HEK293 (cell line): Measurements from ENCODE around the gene ZBTB20.

Experiments used
- CTCF ChIA-PET: fragments of 350-600 bp; formaldehyde crosslinking; extraction: SDS; loops from one replicate; lab custom pipeline; 2021; ENCODE audit warnings: antibody characterized with exemption; lab: Yijun Ruan, JAX
- POLR2A ChIA-PET: fragments of 300-600 bp; formaldehyde crosslinking; extraction: SDS; loops from one replicate; lab custom pipeline; 2020; ENCODE audit warnings: antibody characterized with exemption, inconsistent platforms; lab: Yijun Ruan, JAX
- H3K27ac ChIP-seq: fragments of 200-500 bp; sonication (Bioruptor generic); 2 replicates; pipeline ENCODE4 v1.5.1; 2014; ENCODE audit warnings: low read depth, low read length, control low read depth, inconsistent platforms; ENCODE audit errors: extremely low read depth
- H3K36me3 ChIP-seq, 2 experiments: fragments of 200-500 bp in 1 of 2; sonication (Bioruptor generic) in 1 of 2; 1 replicate in 1 of 2; 2 replicates in 1 of 2; pipeline ENCODE4 v1.5.1; 2014 to 2017; ENCODE audit warnings: inconsistent platforms in 2 of 2, low read length in 2 of 2; ENCODE audit not compliant: control insufficient read depth in 2 of 2, insufficient read depth in 1 of 2
- H3K4me1 ChIP-seq: fragments of 200-500 bp; sonication (Bioruptor generic); 2 replicates; pipeline ENCODE4 v1.5.1; 2014; ENCODE audit warnings: mild to moderate bottlenecking, low read length, inconsistent platforms; ENCODE audit not compliant: control insufficient read depth, insufficient read depth
- H3K4me3 ChIP-seq: 2 replicates; pipeline ENCODE4 v1.5.1; 2011; ENCODE audit warnings: low read depth, mild to moderate bottlenecking, control low read depth, low read length, moderate library complexity
- H3K9me3 ChIP-seq: fragments of 200-500 bp; sonication (Bioruptor generic); 2 replicates; pipeline ENCODE4 v1.5.1; 2014; ENCODE audit warnings: low read depth, low read length, inconsistent platforms; ENCODE audit not compliant: control insufficient read depth, insufficient read depth
- GLI2 ChIP-seq: fragments of 450-650 bp; formaldehyde crosslinking; IDR thresholded peaks from 2 replicates; pipeline ENCODE4; 2017; ENCODE audit warnings: missing biosample characterization, missing genetic modification characterization, low read depth, borderline replicate concordance
- HIC1 ChIP-seq: fragments of 450-650 bp; formaldehyde crosslinking; IDR thresholded peaks from 2 replicates; pipeline ENCODE4 v1.5.1; 2016; ENCODE audit warnings: missing biosample characterization, missing genetic modification characterization
- INSM2 ChIP-seq: fragments of 450-650 bp; formaldehyde crosslinking; IDR thresholded peaks from 2 replicates; pipeline ENCODE4 v1.5.1; 2016; ENCODE audit warnings: missing biosample characterization, missing genetic modification characterization
- OVOL3 ChIP-seq: fragments of 450-650 bp; formaldehyde crosslinking; IDR thresholded peaks from 2 replicates; pipeline ENCODE4 v1.5.1; 2016; ENCODE audit warnings: missing biosample characterization, missing genetic modification characterization
- PATZ1 ChIP-seq: fragments of 450-650 bp; formaldehyde crosslinking; IDR thresholded peaks from 2 replicates; pipeline ENCODE4 v1.5.1; 2016; ENCODE audit warnings: missing biosample characterization, missing genetic modification characterization
- PRDM6 ChIP-seq: fragments of 450-650 bp; formaldehyde crosslinking; IDR thresholded peaks from 2 replicates; pipeline ENCODE4 v1.5.1; 2017; ENCODE audit warnings: missing biosample characterization, missing genetic modification characterization
- TSHZ1 ChIP-seq: fragments of 450-650 bp; formaldehyde crosslinking; IDR thresholded peaks from 2 replicates; pipeline ENCODE4 v1.5.1; 2016; ENCODE audit warnings: missing biosample characterization, missing genetic modification characterization, borderline replicate concordance
- ZBTB7A ChIP-seq: fragments of 450-650 bp; formaldehyde crosslinking; IDR thresholded peaks from 2 replicates; pipeline ENCODE4 v1.5.1; 2016; ENCODE audit warnings: low read depth, missing biosample characterization, missing genetic modification characterization
- ZNF138 ChIP-seq: fragments of 450-650 bp; formaldehyde crosslinking; IDR thresholded peaks from 2 replicates; pipeline ENCODE4 v1.5.1; 2016; ENCODE audit warnings: missing biosample characterization, missing genetic modification characterization, borderline replicate concordance
- ZNF140 ChIP-seq: fragments of 450-650 bp; formaldehyde crosslinking; IDR thresholded peaks from 2 replicates; pipeline ENCODE4 v1.5.1; 2016; ENCODE audit warnings: missing biosample characterization, missing genetic modification characterization
- ZNF146 ChIP-seq: fragments of 450-650 bp; formaldehyde crosslinking; IDR thresholded peaks from 2 replicates; pipeline ENCODE4 v1.5.1; 2016; ENCODE audit warnings: missing biosample characterization, missing genetic modification characterization
- ZNF175 ChIP-seq: fragments of 450-650 bp; formaldehyde crosslinking; IDR thresholded peaks from 2 replicates; pipeline ENCODE4 v1.5.1; 2016; ENCODE audit warnings: missing biosample characterization, missing genetic modification characterization
- ZNF211 ChIP-seq: fragments of 450-650 bp; formaldehyde crosslinking; IDR thresholded peaks from 2 replicates; pipeline ENCODE4 v1.5.1; 2016; ENCODE audit warnings: low read depth, missing biosample characterization, missing genetic modification characterization
- ZNF223 ChIP-seq: fragments of 450-650 bp; formaldehyde crosslinking; IDR thresholded peaks from 2 replicates; pipeline ENCODE4 v1.5.1; 2016; ENCODE audit warnings: missing biosample characterization, missing genetic modification characterization
- ZNF341 ChIP-seq: fragments of 450-650 bp; formaldehyde crosslinking; IDR thresholded peaks from 2 replicates; pipeline ENCODE4; 2016; ENCODE audit warnings: low read depth, missing biosample characterization, missing genetic modification characterization
- ZNF366 ChIP-seq: fragments of 450-650 bp; formaldehyde crosslinking; conservative IDR thresholded peaks from 2 replicates; pipeline ENCODE4 v1.5.1; 2016; ENCODE audit warnings: missing biosample characterization, missing genetic modification characterization
- ZNF391 ChIP-seq: fragments of 450-650 bp; formaldehyde crosslinking; IDR thresholded peaks from 2 replicates; pipeline ENCODE4 v1.5.1; 2016; ENCODE audit warnings: low read depth, missing biosample characterization, missing genetic modification characterization, borderline replicate concordance
- ZNF548 ChIP-seq: fragments of 450-650 bp; formaldehyde crosslinking; IDR thresholded peaks from 2 replicates; pipeline ENCODE4 v1.5.1; 2016; ENCODE audit warnings: missing biosample characterization, missing genetic modification characterization
- ZNF555 ChIP-seq: fragments of 450-650 bp; formaldehyde crosslinking; conservative IDR thresholded peaks from 2 replicates; pipeline ENCODE4 v1.5.1; 2017; ENCODE audit warnings: missing biosample characterization, mild to moderate bottlenecking, missing genetic modification characterization, inconsistent platforms
- ZNF626 ChIP-seq: fragments of 450-650 bp; sonication (Bioruptor Pico); formaldehyde crosslinking; IDR thresholded peaks from 2 replicates; pipeline ENCODE4 v1.5.1; 2018; ENCODE audit warnings: missing biosample characterization, missing genetic modification characterization, inconsistent platforms
- ZNF664 ChIP-seq: fragments of 450-650 bp; formaldehyde crosslinking; IDR thresholded peaks from 2 replicates; pipeline ENCODE4 v1.5.1; 2016; ENCODE audit warnings: missing biosample characterization, missing genetic modification characterization
- ZNF768 ChIP-seq: fragments of 450-650 bp; formaldehyde crosslinking; IDR thresholded peaks from 2 replicates; pipeline ENCODE4 v1.5.1; 2018; ENCODE audit warnings: missing biosample characterization, mild to moderate bottlenecking, missing genetic modification characterization
- ZSCAN30 ChIP-seq: fragments of 450-650 bp; IDR thresholded peaks from 2 replicates; pipeline ENCODE4 v1.5.1; 2018; ENCODE audit warnings: missing biosample characterization, mild to moderate bottlenecking, missing genetic modification characterization, moderate library complexity
- ZXDB ChIP-seq: fragments of 450-650 bp; formaldehyde crosslinking; IDR thresholded peaks from 2 replicates; pipeline ENCODE4 v1.5.1; 2016; ENCODE audit warnings: missing biosample characterization, missing genetic modification characterization

Gene ZBTB20

DNA sequence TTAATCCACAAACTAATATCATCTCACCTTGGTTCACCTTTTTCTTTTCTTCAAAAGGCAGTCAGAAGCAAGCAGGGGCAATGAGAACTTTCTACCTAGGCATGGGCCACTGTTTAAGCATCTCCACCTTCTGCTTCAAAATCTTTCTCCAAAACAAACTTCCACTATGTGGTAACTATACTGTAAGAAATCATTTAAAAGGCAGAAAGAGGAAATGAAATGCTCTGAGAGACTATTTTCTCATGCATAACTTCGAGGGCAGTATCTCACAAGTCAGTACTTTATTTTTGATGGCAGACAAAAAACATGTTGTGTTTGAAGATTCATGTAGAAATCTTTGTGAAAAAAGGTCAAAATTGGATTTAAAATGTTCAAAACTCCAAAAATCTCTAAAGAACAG is 419.7 kb downstream of the ZBTB20 start (continued):
- TF ChIP-seq TSHZ1 (tag by site-specific recombination), result no peak
- TF ChIP-seq, all 188 proteins: peak for 0

- TF ChIP-seq ZNF341 (tag by site-specific recombination) (no peak), ZNF366 (tag by site-specific recombination) (no peak), GLI2 (tag by site-specific recombination) (no peak), ZNF626 (tag by site-specific recombination) (no peak), INSM2 (tag by site-specific recombination) (no peak), PATZ1 (no peak), PRDM6 (tag by site-specific recombination) (no peak), OVOL3 (tag by site-specific recombination) (no peak)
- no peaks in the 10 kb centered on the region for H3K4me1 ChIP-seq
- H3K9me3 ChIP-seq, result no peaks in the 10 kb centered on the region
- POLR2A ChIA-PET, result no interaction called here
- no peak overlapping the region for H3K27ac ChIP-seq
- H3K36me3 ChIP-seq, result no peaks in the 10 kb centered on the region
- H3K4me3 ChIP-seq, result no peak overlapping the region
- CTCF ChIA-PET, result no interaction called here
These were observed 421.1 kb downstream of the ZBTB20 start for GRCh38 chr3:114725966-114726365.

GRCh38 chr3:114722530-114722929 is 424.6 kb downstream of the ZBTB20 start:
- POLR2A ChIA-PET, result no interaction called here
- TF ChIP-seq ZNF223 (tag by site-specific recombination) (no peak), HIC1 (tag by site-specific recombination) (no peak), ZNF138 (tag by site-specific recombination) (no peak), ZNF555 (tag by site-specific recombination) (no peak), ZNF391 (tag by site-specific recombination) (no peak), ZNF140 (tag by site-specific recombination) (no peak), ZBTB7A (tag by site-specific recombination) (no peak), ZSCAN30 (tag by site-specific recombination) (no peak), ZNF211 (no peak), ZNF768 (tag by site-specific recombination) (no peak), ZNF664 (no peak), ZNF146 (no peak), ZNF548 (tag by site-specific recombination) (no peak), ZXDB (tag by site-specific recombination) (no peak), ZNF175 (tag by site-specific recombination) (no peak)
- no peaks in the 10 kb centered on the region for H3K4me1 ChIP-seq
- H3K4me3 ChIP-seq, result no peak overlapping the region
- CTCF ChIA-PET, result interaction anchor here (0.6 kb wide), 1 partner anchor 304 kb away, joined by 3 read pairs; no protein-coding TSS in a partner anchor
- no peaks in the 10 kb centered on the region for H3K9me3 ChIP-seq
- no peaks in the 10 kb centered on the region for H3K36me3 ChIP-seq
- H3K27ac ChIP-seq, result no peak overlapping the region
